NCI-H774 (cell line): ENCODE data around the gene AMPD3.

ENCODE experiments used
- DNase-seq: peaks from one replicate; lab custom pipeline; 2025; lab: John Stamatoyannopoulos, UW

Gene AMPD3

DNA sequence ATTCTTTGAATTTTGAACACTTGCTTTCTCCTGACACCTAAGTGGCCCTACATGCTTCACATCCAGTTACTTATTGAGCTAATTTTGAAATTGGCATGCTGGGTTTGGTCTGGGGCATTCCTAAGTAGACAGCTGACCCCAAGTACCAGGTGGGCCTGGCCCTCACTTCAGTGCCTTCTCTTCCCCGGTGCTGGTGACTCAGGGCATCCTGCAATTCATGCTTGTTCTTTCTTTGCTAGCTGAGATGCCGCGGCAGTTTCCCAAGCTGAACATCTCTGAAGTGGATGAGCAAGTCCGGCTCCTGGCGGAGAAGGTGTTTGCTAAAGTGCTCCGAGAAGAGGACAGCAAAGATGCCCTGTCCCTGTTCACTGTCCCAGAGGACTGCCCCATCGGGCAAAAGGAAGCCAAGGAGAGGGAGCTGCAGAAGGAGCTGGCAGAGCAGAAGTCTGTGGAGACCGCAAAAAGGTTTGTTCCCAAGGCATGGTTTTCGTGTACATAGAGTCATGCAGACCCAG is 6.3 kb downstream of the AMPD3 start:
- DNase-seq: no peak

DNA sequence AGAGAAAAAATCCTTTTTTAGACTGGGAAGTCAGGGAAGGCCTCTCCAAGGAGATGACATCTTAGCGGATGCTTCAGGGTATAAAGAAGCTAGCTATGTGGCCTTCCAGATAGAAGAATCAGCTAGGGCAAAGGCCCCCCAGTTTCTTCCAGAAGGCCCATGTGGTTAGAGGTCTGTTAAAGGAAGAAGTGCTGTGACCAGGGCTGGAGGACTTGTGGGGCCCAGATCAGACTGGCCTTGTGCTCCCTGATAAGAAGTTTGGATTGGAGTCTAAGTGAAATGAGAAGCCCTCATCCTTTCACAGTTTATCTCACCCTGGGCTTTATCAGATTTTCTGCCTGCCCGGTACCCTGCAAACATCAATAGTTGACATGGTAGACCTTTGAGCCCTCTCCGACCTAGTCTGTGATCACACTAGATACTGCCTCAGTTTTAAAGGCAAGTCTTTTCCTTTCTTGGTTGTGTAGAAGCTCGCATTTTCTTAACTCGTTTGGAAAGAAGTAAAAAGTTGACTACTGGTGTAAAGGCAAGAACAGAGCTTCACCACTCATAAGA is 7.8 kb downstream of the AMPD3 start:
- no peak for DNase-seq

DNA sequence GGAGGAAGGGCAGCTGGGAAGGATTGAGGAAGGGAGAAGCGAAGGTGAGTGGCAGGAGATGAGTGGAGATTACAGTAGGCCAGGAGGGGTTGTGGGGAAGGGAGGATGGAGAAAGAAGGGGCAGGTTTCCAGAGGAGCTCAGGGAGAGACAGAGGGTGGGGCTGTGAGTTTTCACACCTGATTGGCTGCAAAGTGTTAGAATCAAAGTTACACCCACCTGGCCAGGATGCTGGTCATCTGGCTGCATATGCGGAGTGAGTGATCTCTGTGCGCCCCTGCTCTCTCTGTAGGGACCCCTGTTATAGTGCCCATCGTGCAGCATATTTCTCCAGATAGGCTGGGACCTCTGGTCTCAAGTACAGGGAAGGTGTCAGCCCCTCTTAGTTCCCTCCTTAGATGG is 18.3 kb downstream of the AMPD3 start:
- no peak for DNase-seq

DNA sequence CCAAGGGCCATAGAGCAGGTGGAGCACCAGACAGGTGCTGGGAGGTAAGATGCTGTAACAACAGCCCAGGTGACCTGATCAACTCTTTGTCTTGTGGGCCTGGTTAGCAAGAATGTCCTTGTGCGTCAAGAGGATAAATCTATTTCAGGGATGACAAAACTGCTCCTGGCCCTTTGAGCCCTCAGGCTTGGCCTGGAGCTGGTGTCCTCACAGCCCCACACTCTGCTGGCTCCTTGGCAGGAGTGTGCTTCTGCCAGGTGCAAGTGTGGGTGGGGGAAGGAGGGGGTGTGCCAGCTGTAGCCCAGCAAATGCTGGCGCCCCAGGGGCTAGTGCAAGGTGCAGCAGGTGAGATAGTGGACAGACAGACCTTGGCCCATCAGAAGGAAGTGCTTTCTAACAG is 19.5 kb downstream of the AMPD3 start:
- DNase-seq: no peak

DNA sequence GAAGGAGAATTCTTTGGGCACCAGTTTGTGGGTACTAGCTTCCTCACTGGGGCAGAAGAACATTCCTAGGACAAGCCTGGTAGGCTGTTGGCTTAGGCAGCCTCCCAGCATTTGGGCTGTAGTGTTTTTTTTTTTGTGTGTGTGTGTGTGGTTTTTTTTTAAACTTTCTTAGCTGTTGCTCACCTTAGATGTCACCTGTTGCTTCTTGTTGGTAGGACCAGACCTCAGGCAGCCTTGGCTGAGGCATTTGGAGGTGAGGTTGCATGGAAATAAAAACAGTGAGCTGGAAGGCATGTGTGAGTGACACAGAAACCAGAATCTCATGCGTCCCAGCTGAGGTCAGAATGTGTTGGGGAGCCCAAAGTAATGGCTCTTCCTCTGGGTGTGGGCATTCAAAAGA is 21.3 kb downstream of the AMPD3 start:
- no peak for DNase-seq

DNA sequence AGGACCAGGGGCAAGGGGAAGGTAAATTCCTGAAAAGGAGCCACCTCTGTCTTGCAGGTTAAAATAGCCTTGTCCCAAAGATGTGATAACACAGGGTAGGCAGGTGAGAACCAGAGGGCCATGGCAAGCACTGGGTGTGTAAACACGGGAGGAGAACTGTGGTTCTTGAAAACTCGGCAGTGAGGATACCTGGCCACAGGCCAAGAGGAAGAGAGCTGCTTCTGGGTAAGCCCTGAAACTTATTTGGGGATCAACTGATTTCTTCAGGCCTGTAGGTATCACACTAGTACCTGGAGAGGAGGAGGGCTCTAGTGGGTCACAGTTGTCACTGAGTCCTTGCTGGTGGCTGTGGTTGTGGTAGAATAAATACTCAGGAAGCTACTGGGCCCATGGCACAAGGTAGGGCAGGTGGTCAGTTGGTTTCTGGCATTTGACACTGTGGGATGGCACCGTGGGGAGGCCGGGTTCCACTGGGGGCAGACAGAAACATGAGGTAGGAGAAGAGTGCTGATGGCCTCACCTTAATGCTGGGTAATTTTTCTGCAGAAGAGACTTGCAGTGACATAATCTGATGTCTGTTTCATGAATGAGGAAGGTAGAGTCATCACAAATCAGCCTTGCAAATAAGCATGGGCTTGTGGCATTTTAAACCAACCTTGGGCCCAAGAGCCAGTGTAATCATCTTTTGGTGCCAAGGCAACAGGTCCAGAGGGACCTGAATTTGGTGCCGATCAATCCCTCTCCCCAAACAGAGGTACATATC is 22.0 kb downstream of the AMPD3 start:
- no peak for DNase-seq

DNA sequence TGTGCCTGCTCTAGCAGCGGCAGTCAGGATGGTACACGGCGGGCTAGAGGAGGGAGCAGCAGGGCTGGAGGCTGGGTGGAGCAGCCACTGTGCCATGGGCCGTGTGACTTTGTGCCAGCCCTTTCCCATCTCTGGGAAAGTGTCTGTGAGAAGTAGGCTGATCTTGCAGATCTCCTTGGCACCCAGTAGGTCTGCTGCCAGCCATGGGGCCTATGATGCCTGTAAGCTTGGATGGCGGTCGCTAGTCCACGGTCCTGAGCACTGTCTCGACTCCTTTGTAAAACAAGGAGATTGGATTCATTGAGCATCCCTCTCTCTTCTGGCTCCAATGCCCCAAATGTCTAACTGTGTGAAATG is 22.6 kb downstream of the AMPD3 start:
- no peak for DNase-seq

DNA sequence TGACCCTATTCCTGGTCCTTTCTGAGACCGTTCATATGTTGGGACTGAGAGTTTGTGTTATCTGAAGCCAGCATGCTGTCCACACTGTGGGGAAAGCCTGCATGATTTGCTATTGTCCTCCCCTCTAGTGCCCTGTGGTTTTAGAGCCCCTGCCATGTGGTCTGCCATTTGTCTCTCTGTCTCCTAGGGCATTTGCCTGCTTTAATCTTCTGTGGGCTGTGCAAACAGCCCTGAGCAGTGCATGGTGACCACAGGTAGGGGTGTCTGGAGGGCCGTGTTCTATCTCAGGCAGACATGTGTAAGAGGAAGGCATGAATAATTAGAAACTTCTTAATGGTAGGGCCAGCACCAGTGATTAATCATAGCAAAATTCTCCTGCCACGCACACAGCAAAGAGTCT is 23.0 kb downstream of the AMPD3 start:
- no peak for DNase-seq

DNA sequence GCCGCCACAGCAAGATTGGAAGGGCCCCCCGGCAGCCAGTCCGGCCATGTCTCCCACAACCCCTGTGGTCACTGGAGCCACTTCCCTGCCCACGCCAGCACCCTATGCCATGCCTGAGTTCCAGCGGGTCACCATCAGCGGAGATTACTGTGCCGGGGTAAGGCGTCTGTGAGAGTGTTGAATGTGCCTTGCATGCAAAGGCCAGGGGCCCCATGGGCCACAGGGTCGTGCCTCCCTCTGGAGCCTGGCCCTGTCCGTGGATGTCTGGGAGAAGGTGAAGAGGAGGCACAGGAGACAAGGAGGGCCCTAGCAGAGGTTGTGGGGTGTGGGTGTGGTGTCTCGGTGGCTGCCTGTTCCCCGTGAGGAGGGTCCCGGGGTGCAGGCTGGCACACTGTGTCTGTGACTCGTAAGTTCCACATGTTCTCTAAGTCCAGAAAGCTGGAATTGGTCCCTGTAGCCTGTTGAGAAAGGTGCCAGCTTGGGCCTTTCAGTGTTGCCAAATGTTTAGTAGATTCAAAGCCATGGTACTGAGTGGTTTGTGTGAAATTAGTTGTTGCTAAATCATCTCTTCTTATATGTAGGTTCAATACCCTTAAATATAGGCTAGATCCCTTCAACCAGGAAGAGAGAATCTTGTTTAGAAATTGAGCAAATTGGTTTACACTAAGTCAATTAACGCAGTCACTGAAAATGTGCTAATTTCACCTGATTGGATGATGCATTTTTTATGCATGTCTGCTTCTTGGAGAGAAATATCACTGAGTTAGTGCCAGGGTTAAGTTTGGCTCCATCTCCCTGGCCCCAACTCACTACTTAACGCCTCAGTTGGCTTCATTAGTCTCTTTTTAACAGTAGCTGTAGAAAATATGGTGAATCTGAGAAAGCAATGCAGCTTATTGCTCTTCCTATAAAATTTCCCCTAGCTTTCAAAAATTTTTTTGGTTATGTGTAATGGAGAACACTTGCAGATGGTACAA is 23.8 kb downstream of the AMPD3 start:
- DNase-seq: no peak

DNA sequence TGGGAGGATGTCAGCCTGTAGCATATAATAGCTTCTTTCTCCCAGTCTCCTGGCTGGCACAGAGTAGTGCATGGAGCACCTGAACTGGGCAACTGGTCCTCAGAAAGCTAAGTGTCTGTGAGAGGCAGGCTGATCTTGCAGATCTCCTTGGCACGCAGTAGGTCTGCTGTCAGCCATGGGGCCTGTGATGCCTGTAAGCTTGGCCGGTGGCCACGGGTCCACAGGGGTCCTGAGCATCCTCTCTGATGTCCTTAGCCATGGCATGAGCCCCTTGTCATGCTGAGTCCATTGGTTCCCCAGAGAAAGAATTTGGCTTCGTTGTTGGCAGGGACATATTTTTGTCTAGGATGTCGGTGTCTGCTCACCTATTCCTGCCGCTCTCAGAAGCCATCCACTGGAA is 25.0 kb downstream of the AMPD3 start:
- no peak for DNase-seq

DNA sequence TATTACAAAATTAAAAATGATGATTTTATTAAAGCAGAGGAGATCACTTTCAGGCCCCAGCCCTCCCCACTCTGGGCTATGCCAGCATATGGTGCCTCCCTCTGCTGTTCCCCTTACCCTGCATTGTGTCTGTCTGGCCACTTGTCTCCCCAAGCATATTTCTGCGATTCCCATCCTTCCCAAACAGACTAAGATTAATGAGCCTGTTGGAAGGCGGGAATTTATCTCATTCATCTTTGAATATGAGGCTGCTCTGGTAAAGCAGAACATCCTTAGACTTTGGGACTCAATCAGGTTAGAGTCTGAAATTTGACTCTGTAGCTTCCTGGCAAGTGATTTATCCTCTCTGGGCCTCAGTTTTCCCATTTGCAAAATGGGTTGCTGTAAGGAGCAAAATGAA is 25.7 kb downstream of the AMPD3 start:
- DNase-seq: no peak

DNA sequence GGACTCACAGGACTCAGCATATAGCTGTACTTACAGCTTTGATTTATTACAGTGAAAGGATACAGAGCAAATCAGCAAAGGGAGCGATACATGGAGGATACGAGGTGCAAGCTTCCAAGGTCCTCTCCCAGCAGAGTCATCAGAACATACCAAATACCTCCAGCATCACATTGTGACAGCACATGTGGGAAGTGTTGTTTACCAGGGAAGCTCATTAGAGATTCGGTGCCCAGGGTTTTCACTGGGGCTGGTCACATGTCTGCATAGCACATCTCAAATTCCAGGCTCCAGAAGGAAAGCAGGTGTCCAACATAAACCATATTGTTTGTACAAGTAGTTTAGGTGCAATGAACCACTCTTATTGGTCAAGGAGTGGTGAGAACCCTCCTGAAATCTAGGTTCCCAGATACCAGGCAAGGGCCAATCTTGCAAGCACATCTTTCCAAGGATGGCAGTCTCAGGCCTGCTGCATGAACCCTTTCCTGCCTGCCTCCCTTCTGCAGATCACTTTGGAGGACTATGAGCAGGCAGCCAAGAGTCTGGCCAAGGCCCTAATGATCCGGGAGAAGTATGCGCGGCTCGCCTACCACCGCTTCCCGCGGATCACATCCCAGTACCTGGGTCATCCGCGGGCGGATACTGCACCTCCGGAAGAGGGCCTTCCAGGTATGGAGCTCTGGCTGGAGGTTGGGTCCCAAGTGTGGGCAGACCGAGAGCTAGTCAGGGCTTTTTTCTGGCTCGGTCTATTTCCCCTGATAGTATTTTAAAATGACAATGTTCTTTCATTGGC is 26.7 kb downstream of the AMPD3 start:
- no peak for DNase-seq

DNA sequence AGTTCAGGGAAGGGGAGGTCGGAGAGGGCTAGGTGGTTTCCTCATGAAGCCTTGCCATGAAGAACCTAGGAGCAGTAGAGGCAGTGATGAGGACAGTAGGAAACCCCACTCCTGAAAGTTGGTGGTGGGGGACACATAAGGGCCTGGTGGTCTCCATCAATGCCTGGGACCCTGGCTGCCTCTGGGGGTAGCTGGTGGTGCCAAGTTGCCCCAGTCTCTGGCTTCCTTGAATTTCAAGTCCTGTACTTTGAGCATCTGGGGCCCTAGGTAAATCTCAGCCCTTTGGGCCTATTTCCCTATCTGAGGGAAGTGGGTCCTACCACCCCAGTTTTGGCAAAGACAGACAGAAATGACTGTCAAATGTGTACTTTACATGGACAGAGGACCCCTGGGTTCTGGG is 28.1 kb downstream of the AMPD3 start:
- no peak for DNase-seq

DNA sequence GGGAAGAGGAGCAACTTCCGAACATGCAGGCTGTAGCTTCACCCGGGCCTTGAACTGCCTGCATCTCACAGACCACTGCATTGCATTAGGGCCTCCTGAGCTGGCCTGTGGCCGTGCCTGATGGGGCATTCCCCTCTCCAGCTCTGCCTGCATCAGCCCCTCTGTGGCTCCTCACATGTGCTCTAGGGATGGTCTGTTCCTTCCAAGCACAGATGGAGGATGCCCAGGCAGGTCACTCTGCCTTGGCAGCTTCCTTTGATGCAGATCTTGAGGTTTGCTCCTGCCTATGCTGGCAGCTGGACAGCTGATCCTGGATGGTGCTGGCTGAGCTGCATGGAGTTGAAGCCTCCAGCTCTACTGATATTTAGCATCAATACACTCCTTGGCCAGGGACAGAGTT is 28.5 kb downstream of the AMPD3 start:
- DNase-seq: no peak

DNA sequence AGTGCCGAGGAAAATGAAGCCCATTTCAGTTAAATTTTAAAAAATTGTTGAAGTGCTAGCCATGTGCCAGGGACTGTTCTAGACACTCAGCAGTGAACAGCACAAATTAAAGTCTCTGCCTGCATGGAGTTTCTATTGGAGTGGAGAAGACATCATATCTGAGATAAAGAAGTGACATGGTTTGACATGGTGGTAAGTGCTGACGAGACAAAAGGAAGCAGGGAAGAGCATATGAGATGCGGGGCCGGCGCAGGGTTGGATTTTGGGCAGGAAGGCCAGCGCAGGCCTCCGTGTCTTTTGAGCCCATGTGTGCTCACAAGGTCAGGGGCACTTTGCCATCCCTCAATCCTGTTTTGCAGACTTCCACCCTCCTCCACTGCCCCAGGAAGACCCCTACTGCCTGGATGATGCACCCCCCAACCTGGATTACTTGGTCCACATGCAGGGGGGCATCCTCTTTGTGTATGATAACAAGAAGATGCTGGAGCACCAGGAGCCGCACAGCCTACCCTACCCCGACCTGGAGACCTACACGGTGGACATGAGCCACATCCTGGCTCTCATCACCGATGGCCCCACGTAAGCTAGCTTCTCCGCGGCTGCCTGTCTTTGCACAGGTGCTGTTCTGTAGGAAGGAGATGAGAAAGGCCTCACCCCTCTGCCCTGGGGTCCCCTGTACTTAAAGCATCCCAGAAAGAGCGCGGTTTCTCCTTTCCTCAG is 29.6 kb downstream of the AMPD3 start:
- DNase-seq: no peak

DNA sequence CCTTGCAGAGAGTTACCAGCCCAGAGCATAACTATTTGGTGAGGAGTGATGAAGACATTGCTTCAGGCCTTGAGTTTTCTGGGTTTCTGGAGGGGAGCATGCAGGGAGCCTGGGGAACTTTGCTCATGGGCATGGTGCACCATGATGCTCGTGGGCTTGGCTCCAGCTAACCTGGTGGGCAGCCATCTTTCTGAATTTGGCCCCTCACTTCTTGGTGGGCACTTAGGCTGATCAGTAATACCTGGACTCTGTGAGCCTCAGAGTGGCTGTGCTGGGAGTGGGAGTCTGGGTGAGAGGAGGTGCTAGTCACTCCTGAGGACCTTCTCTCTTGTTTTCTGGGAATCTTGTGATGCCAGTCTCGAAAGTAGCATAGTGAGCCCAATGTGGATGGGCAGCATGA is 30.6 kb downstream of the AMPD3 start:
- DNase-seq: no peak

DNA sequence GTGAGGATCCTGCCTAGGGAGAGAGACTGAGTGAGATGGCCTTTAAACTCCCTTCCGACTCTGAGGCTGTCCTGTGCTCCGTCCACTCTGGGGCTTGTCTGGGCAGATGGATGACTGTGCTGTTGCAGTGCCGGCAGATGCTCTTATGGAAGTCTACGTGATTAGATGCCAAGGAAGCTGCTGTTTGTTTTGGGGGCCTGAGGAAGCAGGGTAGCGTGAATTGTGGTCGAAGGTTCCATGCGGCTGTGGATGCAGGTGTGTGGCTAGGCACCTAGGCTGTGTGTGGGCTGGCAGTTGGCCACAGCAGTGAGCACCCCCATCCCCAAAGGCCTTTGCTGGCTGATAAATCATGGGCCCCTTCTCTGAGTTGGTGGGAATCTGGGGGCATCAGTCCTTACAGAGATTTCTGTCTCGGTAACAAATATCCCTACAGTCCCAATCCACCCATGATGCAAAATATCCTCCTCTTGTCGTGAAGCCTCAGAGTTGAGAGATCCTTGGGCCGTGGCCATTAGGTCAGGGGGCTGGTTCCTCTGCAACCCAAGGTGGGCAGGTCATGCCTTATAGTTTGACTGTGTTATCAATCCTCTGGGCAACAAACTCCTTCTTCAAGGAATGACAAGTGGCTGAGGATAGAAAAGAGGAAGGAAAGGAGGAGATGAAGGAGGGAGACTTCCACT is 31.2 kb downstream of the AMPD3 start:
- no peak for DNase-seq

DNA sequence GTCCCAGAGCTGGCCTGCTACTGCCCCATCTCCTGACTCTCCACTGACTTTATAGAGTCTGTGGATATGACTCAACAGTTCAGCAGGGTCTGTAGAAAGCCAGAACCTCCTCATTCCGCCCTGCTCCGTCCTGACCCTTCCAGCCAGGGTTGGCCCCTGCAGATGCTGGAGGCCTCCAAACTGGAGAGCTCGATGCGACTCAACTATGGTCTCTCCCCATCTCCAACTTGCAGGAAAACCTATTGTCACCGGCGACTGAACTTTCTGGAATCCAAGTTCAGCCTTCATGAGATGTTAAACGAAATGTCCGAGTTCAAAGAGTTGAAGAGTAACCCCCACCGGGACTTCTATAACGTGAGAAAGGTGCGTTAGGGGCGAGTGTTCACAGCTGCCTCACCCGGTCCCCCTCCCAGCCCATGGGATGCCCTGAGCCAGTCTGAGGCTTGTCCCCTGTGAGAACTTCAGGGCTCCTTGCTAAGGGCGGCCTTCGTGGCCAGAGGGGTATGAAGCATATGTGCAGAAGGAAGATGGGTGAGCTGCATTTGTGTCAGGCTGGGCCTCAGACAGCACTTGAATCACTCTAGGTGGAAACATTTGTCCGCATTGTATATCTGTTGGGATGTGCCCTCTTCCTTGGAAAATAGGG is 32.1 kb downstream of the AMPD3 start:
- DNase-seq: no peak

DNA sequence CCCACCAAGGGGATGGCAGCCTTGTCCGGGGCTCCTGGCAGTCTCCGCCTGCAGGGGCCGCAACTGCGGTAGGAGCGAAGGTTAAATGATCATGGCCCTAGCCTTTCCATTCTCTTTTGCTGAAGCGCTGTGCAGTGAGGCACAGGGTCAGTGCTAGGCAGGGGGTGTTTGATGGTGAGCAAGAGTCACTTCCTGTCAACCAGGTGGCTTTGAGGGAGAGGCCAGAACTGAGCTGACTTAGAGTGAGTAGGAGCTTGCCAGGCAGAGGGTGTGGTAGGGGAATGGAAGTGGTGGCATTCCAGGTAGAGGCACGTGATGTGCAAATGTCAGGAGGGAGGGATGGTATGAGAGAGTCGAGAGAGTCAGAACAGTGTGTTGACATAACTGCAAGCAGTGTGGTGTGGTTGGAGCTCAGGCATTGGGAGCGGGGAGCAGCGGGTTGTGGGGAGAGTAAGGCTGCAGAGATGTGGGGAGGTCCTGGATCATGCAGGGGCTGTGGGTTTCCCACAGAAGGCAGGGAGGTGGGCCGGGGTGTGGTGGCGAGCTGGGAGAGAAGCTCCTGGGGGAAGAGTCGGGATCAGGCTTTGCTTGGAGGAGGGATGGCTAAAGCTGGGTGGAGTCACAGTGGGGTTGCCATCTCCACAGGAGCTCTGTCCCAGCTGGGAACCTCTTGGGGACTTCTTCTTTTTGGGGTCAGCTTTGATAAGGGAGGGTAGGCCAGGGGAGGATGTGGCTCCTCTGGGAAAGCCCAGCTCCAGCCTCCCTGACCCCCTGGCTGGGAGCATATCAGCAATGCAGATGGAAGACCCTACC is 33.3 kb downstream of the AMPD3 start:
- DNase-seq: no peak
